ENCODE data around the gene SRRD.

- TF ChIP-seq, protein P1, sequence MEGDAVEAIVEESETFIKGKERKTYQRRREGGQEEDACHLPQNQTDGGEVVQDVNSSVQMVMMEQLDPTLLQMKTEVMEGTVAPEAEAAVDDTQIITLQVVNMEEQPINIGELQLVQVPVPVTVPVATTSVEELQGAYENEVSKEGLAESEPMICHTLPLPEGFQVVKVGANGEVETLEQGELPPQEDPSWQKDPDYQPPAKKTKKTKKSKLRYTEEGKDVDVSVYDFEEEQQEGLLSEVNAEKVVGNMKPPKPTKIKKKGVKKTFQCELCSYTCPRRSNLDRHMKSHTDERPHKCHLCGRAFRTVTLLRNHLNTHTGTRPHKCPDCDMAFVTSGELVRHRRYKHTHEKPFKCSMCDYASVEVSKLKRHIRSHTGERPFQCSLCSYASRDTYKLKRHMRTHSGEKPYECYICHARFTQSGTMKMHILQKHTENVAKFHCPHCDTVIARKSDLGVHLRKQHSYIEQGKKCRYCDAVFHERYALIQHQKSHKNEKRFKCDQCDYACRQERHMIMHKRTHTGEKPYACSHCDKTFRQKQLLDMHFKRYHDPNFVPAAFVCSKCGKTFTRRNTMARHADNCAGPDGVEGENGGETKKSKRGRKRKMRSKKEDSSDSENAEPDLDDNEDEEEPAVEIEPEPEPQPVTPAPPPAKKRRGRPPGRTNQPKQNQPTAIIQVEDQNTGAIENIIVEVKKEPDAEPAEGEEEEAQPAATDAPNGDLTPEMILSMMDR (IDR thresholded peaks at IDR 0.05), result no peak
- no peak for TF ChIP-seq POLR2AphosphoS5 (IDR thresholded peaks at IDR 0.05; ENCODE audit: low read depth, low read length)
Measured at GRCh38 chr22:26443901-26444690, 39.6 kb upstream of the SRRD start.

All from Panc1 (cell line).